WERI-Rb-1 (cell line): ENCODE measurements around the gene PMAIP1.

Experiments
- DNase-seq: peaks from one replicate; pipeline ENCODE4 v3.0.0-alpha.2; 2020
- H3K27ac ChIP-seq: fragments of 250-450 bp; sonication (Bioruptor Pico); 2 replicates; pipeline ENCODE4 v1.5.1; 2020; ENCODE audit warnings: mild to moderate bottlenecking, moderate library complexity
- H3K27me3 ChIP-seq: fragments of 250-450 bp; sonication (Bioruptor Pico); 2 replicates; pipeline ENCODE4 v1.5.1; 2021; ENCODE audit warnings: mild to moderate bottlenecking, low read depth, moderate library complexity; ENCODE audit not compliant: insufficient read depth, severe bottlenecking
- H3K36me3 ChIP-seq: fragments of 250-450 bp; sonication (Bioruptor Pico); 2 replicates; pipeline ENCODE4 v1.5.1; 2020; ENCODE audit warnings: mild to moderate bottlenecking, moderate library complexity
- H3K4me3 ChIP-seq: 2 replicates; pipeline ENCODE4 v1.5.1; 2011; ENCODE audit warnings: low read depth, mild to moderate bottlenecking, control low read depth, low read length
- H3K9me3 ChIP-seq: fragments of 250-450 bp; sonication (Bioruptor Pico); 2 replicates; pipeline ENCODE4 v1.5.1; 2021; ENCODE audit warnings: mild to moderate bottlenecking, moderate library complexity; ENCODE audit not compliant: severe bottlenecking
- CTCF ChIP-seq: IDR thresholded peaks from 2 replicates; pipeline ENCODE4 v1.5.1; 2011; ENCODE audit warnings: low read depth, mild to moderate bottlenecking, control low read depth, inconsistent platforms, low read length

PMAIP1 gene

GRCh38 chr18:59902993-59903610 is 3.3 kb downstream of the PMAIP1 start:
- no peaks in the 10 kb centered on the region for H3K27me3 ChIP-seq
- no peak overlapping the region for H3K27ac ChIP-seq
- TF ChIP-seq CTCF = no peak
- H3K36me3 ChIP-seq = peaks cover 29% of the 10 kb centered on the region
- peaks cover 8% of the 10 kb centered on the region for H3K9me3 ChIP-seq
- H3K4me3 ChIP-seq = no peak overlapping the region
- no peak for DNase-seq

GRCh38 chr18:59904011-59904601 is 4.3 kb downstream of the PMAIP1 start:
- TF ChIP-seq CTCF = no peak
- Histone ChIP-seq H3K4me3 (no peak overlapping the region), H3K36me3 (peaks cover 29% of the 10 kb centered on the region), H3K27me3 (no peaks in the 10 kb centered on the region), H3K9me3 (peaks cover 2% of the 10 kb centered on the region), H3K27ac (no peak overlapping the region)
- no peak for DNase-seq

GRCh38 chr18:59905686-59906091 is 5.9 kb downstream of the PMAIP1 start:
- H3K4me3 ChIP-seq = no peak overlapping the region
- DNase-seq = no peak
- H3K36me3 ChIP-seq = peaks cover 29% of the 10 kb centered on the region
- H3K9me3 ChIP-seq = no peaks in the 10 kb centered on the region
- H3K27me3 ChIP-seq = no peaks in the 10 kb centered on the region
- no peak overlapping the region for H3K27ac ChIP-seq
- no peak for TF ChIP-seq CTCF

GRCh38 chr18:59906203-59906602 is 6.4 kb downstream of the PMAIP1 start:
- Histone ChIP-seq H3K36me3 (peaks cover 29% of the 10 kb centered on the region), H3K27ac (no peak overlapping the region), H3K27me3 (no peaks in the 10 kb centered on the region), H3K4me3 (no peak overlapping the region), H3K9me3 (no peaks in the 10 kb centered on the region)
- no peak for TF ChIP-seq CTCF
- DNase-seq = no peak

GRCh38 chr18:59907172-59907571 is 7.4 kb downstream of the PMAIP1 start:
- no peak for DNase-seq
- Histone ChIP-seq H3K27ac (no peak overlapping the region), H3K4me3 (no peak overlapping the region), H3K36me3 (peaks cover 25% of the 10 kb centered on the region), H3K27me3 (no peaks in the 10 kb centered on the region), H3K9me3 (no peaks in the 10 kb centered on the region)
- TF ChIP-seq CTCF = no peak

- Histone ChIP-seq H3K27ac (no peak overlapping the region), H3K4me3 (no peak overlapping the region), H3K36me3 (peaks cover 20% of the 10 kb centered on the region), H3K9me3 (no peaks in the 10 kb centered on the region), H3K27me3 (no peaks in the 10 kb centered on the region)
- TF ChIP-seq CTCF = no peak
- DNase-seq = no peak
These were observed 7.9 kb downstream of the PMAIP1 start for GRCh38 chr18:59907660-59908059.
